HG02973 (cell line): Measurements from ENCODE around the gene PSTPIP1.

Experiments
- ATAC-seq: cut with Tn5 transposase; IDR thresholded peaks from one replicate; pipeline ENCODE4 v1.9.1; 2021; ENCODE audit warnings: moderate library complexity; ENCODE audit not compliant: unreplicated experiment

The PSTPIP1 gene

GRCh38 chr15:76998663-76999285 lies 3.8 kb downstream of the PSTPIP1 start:
- no peak for ATAC-seq

DNA sequence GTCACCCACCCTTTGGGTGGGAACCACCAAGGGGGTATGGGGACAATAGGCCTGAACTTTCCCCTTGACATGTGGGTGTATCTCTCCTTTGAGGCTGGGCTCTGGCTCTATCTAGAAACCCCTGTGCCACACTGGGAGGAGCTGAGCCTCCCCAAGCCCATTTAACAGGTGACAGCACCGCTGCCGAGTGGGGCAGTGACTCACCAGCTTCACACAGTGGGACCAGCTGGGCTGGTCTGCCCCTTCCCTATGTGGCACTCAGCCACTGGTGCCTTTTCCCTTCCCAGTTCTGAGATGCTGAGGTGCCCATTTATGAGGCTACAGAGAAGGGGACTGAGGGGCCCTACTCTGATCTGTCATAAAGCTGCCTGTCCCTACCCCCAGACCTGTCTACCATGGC lies 5.1 kb downstream of the PSTPIP1 start:
- ATAC-seq, result no peak

- ATAC-seq, result no peak
These were observed 6.4 kb downstream of the PSTPIP1 start for GRCh38 chr15:77001351-77001750.

DNA sequence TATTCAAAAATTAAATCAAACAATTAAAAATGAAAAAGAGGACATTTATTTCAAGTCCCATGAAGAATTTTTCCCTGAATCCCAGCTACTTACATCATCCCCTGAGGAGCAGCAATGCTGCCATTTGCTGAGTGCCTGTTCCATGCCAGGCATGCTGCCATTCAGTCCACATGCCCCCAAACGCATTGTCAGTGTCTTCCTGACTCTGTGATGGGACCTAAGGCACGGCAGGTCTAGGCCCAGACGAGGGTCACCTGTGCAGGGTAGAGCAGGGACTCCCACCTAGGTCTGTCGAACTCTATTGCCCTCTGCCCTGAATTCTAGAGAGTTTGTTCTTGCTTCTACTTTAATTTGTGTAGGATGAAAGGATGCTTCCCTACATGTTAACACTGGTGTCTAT lies 7.0 kb downstream of the PSTPIP1 start:
- ATAC-seq, result no peak

DNA sequence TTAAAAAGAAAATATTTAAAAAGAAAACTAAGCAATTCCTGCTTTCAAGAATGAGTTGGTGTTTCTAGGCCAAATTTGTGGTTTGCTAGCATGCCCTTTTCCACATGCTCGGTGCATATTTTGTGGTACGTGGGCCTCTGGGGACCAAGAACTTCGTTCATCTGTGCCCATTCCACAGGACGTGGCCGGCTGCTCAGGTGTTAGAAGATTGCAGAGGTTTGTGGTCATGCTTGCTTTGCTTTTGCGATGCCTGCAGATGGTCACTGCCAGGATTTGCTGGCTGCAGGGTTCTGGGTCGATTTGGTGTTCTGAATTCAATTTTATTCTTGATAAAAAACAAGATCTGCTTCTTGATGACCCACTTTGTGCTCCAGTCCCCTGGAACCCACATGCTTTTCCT lies 7.5 kb downstream of the PSTPIP1 start:
- no peak for ATAC-seq

- ATAC-seq, result peak; percentile 61
These were observed 8.3 kb downstream of the PSTPIP1 start for GRCh38 chr15:77002954-77003912.

GRCh38 chr15:77004189-77004588 lies 9.3 kb downstream of the PSTPIP1 start:
- no peak for ATAC-seq

DNA sequence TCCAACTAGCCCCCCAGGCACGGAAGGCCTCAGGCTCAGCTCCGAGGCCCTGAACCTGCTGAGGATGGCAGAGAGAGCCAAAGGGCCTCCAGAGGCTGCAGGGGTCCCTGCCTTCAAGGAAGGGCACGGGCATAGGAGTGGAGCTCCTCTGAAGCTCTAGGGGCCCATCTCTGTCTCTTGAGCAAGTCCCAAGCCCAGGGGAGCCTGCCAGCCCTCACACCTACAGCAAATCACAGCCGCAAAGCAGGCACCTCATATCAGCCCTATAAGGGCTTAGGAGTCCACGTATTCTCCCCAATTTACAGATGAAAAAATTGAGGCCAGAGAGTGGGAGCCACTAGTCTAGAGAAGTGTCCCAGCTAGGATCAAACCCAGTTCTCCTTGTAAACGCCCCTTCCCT lies 14.2 kb downstream of the PSTPIP1 start:
- ATAC-seq, result no peak

GRCh38 chr15:77009646-77010311 lies 14.9 kb downstream of the PSTPIP1 start:
- ATAC-seq, result no peak

GRCh38 chr15:77010312-77010686 lies 15.4 kb downstream of the PSTPIP1 start:
- no peak for ATAC-seq

GRCh38 chr15:77010857-77011256 lies 15.9 kb downstream of the PSTPIP1 start:
- ATAC-seq, result no peak

DNA sequence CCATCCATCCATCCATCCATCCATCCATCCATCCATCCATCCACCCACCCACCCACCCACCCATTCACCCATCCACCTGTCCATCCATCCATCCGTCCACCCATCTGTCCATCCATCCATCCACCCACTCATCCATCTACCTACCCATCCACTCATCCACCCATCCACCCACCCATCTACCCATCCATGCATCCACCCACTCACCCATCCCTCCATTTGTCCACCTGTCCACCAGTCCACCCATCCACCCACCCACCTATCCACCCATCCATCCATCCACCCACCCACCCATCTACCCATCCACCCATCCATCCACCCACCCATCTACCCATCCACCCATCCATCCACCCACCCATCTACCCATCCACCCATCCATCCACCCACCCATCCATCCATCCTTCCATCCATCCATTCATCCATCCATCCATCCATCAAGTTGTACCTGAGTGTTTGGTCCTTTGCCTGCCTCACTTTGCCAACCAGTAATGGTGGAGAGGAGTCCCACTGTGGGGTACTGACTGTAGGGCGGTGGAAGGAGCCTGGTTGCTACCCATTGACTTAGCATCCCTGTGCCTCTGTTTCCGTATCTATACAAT lies 17.3 kb downstream of the PSTPIP1 start:
- ATAC-seq, result no peak

DNA sequence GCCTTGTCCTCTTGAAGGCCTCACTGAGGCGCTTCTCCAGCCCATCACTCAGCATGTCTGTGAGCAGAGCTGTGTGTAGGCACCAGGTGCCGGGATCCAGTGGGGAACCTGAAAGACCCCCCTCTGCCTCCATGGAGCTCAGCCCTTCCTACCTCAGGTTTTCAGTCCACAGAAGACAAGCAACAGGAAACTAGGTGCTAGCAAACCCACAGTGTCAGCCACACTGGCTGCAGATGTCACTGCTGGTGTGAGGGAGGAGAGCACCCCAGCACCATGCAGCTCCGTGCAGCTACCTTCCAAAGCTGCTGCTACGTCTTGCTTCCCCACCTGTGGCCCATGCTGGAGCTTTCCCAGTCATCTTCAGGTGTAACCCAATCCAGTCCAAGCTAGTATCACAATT lies 17.9 kb downstream of the PSTPIP1 start:
- no peak for ATAC-seq

DNA sequence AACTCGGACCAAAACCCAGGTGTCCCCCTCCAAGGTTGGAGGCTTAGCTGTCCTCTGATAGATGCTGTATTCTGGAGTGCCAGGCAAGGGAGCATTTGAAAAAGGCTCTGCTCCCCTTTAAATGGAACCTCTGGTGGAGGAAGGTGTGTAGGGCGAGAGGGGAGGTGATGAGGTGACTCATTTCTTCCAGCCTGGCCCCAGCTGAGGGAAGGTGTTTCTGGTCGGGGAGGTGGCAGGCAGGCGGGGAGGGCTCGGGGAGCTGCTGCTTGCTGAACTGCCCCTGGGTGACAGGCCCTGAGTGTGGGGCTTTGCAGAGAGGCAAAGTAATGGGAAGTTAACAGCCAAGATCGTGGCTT lies 18.8 kb downstream of the PSTPIP1 start:
- ATAC-seq, result peak; percentile 47

DNA sequence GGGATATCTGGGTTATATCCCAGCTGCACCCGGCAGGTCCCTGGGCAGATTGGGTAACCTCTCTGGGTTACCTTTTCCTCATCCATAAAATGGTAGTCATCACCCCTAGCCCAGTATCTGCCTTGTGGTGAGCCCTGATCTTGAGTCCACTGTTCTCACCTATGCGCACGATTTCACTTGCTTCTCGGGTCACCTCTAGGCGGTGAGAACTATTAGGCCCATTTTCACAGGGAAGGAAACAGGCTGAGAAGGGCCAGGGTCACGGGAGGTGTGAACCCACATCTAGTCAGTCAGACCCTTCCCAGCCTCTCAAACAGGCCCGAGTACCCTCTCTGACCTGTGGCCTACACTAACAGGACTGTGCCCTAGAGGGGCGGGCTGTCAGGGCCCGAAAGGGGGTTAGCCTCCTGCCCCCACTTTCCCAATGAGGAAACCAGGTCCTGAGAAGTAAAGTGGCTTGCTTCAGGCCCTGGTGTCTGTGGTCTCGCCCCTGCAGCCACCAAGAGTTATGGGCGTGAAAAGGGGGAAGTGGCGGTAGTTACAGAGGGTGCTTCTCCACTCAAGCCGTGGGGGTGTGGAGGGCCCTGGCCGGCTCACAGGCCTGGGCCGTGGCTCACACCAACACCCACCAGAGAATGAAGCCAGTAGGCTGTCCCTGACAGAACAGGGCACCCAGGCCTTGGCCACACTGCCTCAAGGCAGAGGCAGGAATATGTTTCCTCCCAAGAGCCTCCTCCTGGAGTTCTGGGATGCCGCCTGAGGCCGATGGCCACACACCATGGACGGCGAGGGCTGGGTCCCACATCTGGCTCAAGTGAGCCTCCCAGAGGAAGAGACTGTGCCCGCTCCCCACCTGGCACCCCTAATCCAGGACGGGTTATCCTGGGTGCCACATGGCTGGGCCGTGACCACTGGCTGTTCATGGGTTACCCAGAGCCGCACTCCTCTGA lies 19.5 kb downstream of the PSTPIP1 start:
- ATAC-seq, result peak; percentile 37

GRCh38 chr15:77015646-77016320 lies 20.9 kb downstream of the PSTPIP1 start:
- no peak for ATAC-seq

GRCh38 chr15:77016321-77016695 lies 21.4 kb downstream of the PSTPIP1 start:
- no peak for ATAC-seq

DNA sequence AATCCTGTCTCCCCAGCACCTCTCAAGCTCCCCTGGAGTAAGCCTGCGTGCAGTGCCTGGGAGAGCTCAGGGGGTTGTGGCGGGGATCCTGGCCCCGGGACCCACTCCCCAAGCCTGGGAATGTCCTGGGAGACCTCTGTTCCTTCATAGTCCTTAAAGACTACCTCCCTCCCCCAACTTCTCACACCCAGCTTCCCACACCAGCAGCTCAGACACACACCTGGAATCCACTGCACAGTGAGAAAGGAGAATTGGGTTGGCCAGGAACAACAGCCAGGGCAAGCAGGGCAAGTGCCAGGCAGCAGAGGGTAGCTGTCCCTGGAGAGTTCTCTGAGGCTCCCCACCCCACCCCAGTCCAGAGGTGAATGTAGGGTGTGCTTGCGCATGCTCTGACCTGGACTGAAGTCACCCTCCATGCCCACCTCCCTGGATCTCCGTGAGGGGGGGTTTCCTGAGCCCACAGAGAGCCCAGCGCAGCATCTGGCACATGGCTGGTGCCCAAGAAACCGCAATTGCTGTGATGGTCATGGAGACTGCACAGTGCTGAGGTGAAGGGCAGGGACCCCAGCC lies 22.2 kb downstream of the PSTPIP1 start:
- no peak for ATAC-seq
